Upper lobe of left lung (tissue), 6 donors: Measurements from ENCODE around the gene DNMT3L. TPM values are rescaled to one million over a fixed set of nuclear protein-coding genes. Genes with fewer than 3 reads are reported as not detected.
A peak's percentile ranks its signal among the peaks of the same experiment; 100 is the strongest.

Source experiments
- ATAC-seq, 2 donors: fragments of 200-7000 bp; cut with Tn5 transposase; one replicate each; pipeline ENCODE4 v1.9.1; 2022; ENCODE audit warnings: mild to moderate bottlenecking in 2 of 2, moderate library complexity in 2 of 2; ENCODE audit not compliant: low FRiP score in 2 of 2
- DNase-seq, 2 donors: peaks; one replicate each; pipeline ENCODE4 v3.0.0-alpha.2; 2019 to 2020
- H3K27ac ChIP-seq, 4 donors: fragments of 200-600 bp; sonication (generic); one replicate each; pipeline ENCODE4 v1.5.1; 2016 to 2019
- H3K27me3 ChIP-seq, 4 donors: fragments of 200-600 bp; sonication (generic); one replicate each; pipeline ENCODE4 v1.5.1; 2017 to 2019
- H3K36me3 ChIP-seq, 4 donors: fragments of 200-600 bp; sonication (generic); one replicate each; pipeline ENCODE4 v1.5.1; 2016 to 2019
- H3K4me1 ChIP-seq, 4 donors: fragments of 200-600 bp; sonication (generic); one replicate each; pipeline ENCODE4 v1.5.1; 2018 to 2019
- H3K4me3 ChIP-seq, 4 donors: fragments of 200-600 bp; sonication (generic); one replicate each; pipeline ENCODE4 v1.5.1; 2017 to 2019; ENCODE audit warnings: mild to moderate bottlenecking in 2 of 4, moderate library complexity in 1 of 4
- H3K9me3 ChIP-seq, 4 donors: fragments of 200-600 bp; sonication (generic); one replicate each; pipeline ENCODE4 v1.5.1; 2018 to 2019
- EP300 ChIP-seq, 4 donors: sonication (generic); formaldehyde crosslinking; IDR thresholded peaks; one replicate each; pipeline ENCODE4 v1.5.1; 2017; ENCODE audit warnings: antibody characterized with exemption in 4 of 4, control low read depth in 2 of 4
- POLR2A ChIP-seq, 4 donors: fragments of 450-650 bp; IDR thresholded peaks; one replicate each; pipeline ENCODE4 v1.5.1; 2016 to 2017; ENCODE audit warnings: antibody characterized with exemption in 4 of 4, mild to moderate bottlenecking in 2 of 4
- POLR2AphosphoS5 ChIP-seq, 2 donors: sonication (generic); formaldehyde crosslinking; IDR thresholded peaks; one replicate each; pipeline ENCODE4 v1.5.1; 2017; ENCODE audit warnings: antibody characterized with exemption in 2 of 2
- WGBS, 2 donors: methylation state at CpG; one replicate each; pipeline ENCODE4 v1.1.5; 2017 to 2018; 5-methylcytosine and 5-hydroxymethylcytosine counted together
- total RNA-seq, 6 donors: library from RNA; depleted of rRNA in 4 of 6; stranded (reverse); fragments of >200 nt in 4 of 6; gene quantifications; one replicate each; pipeline versions ENCODE4 v1.1.0 to v1.2.1, GENCODE V29; 2016 to 2021
- TF ChIP-seq, protein P1 (sequence below), 6 experiments: fragments of 450-650 bp in 4 of 6; fragments of 200-600 bp in 2 of 6; sonication (generic) in 2 of 6; IDR thresholded peaks; one replicate each; pipeline ENCODE4 v1.5.1; 2016 to 2019; ENCODE audit warnings: antibody characterized with exemption in 6 of 6
- donor health status: DM: no; HTN: no; CAD: no; lungs with moderate emphysema.
- donor health status: DM: no; HTN: yes; CAD: no; lungs with severe emphysema.

The DNMT3L gene
- total RNA-seq, 6 donors from 2014 or later: not detected

DNA sequence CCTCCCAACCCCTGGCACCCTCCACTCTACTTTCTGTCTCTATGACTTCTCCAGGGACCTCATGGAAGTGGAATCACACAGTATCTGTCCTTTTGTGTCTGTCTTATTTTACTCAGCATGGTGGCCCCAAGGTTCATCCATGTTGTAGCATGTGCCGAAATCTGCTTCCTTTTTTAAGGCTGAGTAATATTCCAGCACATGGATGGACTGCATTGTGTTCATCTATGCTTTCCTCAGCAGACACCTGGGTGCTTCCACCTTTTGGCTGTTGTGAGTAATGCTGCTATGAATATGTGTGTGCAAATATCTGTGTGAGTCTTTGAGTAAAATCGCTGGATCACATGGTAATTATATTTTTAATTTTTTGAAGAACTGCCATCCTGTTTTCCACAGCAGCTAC is 36.6 kb upstream of the DNMT3L start:
- H3K36me3 ChIP-seq: no peaks in the 10 kb centered on the region
- H3K27me3 ChIP-seq: no peaks in the 10 kb centered on the region
- no peak for DNase-seq
- H3K4me3 ChIP-seq: no peak overlapping the region
- no peaks in the 10 kb centered on the region for H3K9me3 ChIP-seq
- no peak for ATAC-seq
- peak overlapping the region in 2 of 4 donors; percentile 28 to 49 for H3K27ac ChIP-seq
- TF ChIP-seq, protein P1, sequence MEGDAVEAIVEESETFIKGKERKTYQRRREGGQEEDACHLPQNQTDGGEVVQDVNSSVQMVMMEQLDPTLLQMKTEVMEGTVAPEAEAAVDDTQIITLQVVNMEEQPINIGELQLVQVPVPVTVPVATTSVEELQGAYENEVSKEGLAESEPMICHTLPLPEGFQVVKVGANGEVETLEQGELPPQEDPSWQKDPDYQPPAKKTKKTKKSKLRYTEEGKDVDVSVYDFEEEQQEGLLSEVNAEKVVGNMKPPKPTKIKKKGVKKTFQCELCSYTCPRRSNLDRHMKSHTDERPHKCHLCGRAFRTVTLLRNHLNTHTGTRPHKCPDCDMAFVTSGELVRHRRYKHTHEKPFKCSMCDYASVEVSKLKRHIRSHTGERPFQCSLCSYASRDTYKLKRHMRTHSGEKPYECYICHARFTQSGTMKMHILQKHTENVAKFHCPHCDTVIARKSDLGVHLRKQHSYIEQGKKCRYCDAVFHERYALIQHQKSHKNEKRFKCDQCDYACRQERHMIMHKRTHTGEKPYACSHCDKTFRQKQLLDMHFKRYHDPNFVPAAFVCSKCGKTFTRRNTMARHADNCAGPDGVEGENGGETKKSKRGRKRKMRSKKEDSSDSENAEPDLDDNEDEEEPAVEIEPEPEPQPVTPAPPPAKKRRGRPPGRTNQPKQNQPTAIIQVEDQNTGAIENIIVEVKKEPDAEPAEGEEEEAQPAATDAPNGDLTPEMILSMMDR (IDR thresholded peaks at IDR 0.05): no peak
- TF ChIP-seq EP300 (IDR thresholded peaks at IDR 0.05) (no peak), POLR2AphosphoS5 (IDR thresholded peaks at IDR 0.05) (no peak), POLR2A (IDR thresholded peaks at IDR 0.05) (no peak)
- peaks cover 36 to 57% (median 43%) of the 10 kb centered on the region in 4 donors for H3K4me1 ChIP-seq
- 89 to 97% methylated on average over 2 of the region's 2 CpGs for WGBS, 2 donors

GRCh38 chr21:44297525-44298290 is 36.0 kb upstream of the DNMT3L start:
- TF ChIP-seq, protein P1 (IDR thresholded peaks at IDR 0.05): peak; percentile 59 to 87 (median 85)
- TF ChIP-seq POLR2AphosphoS5 (IDR thresholded peaks at IDR 0.05) (peak in 1 of 2 donors; percentile 27), EP300 (IDR thresholded peaks at IDR 0.05) (no peak), POLR2A (IDR thresholded peaks at IDR 0.05) (no peak)
- H3K27me3 ChIP-seq: no peaks in the 10 kb centered on the region
- H3K27ac ChIP-seq: peak overlapping the region in 2 of 4 donors; percentile 28 to 49
- no peak overlapping the region for H3K4me3 ChIP-seq
- DNase-seq (peak; percentile 84 to 89), ATAC-seq (peak; percentile 72 to 78)
- H3K4me1 ChIP-seq: peaks cover 33 to 53% (median 38%) of the 10 kb centered on the region in 4 donors
- 28 to 37% methylated on average over 15 to 20 of the region's 22 CpGs for WGBS, 2 donors
- H3K9me3 ChIP-seq: no peaks in the 10 kb centered on the region
- H3K36me3 ChIP-seq: no peaks in the 10 kb centered on the region

DNA sequence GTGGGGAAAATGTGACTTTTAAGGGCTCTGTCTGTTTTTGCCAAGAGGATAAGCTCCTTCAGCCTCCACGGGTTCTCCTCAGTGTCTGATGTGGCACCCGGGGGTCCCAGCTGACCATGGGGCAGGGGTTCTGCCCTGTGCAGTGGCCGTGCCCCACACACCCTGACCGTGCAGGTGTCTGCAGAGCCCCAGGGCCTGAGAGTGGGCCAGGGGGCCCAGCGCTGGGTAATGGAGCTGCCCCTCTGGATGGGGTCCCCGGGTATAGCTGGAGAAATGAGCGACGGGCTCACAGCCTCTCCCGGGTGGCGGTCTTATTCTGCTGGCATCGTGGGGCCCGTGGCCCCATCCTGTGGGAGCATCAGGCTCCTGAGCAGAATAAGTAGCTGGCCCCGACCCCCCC is 35.2 kb upstream of the DNMT3L start:
- peaks cover 25 to 45% (median 30%) of the 10 kb centered on the region in 4 donors for H3K4me1 ChIP-seq
- no peaks in the 10 kb centered on the region for H3K27me3 ChIP-seq
- no peaks in the 10 kb centered on the region for H3K9me3 ChIP-seq
- ATAC-seq (no peak), DNase-seq (peak in 1 of 2 donors; percentile 69)
- no peak overlapping the region for H3K4me3 ChIP-seq
- no peaks in the 10 kb centered on the region for H3K36me3 ChIP-seq
- no peak overlapping the region for H3K27ac ChIP-seq
- TF ChIP-seq EP300 (IDR thresholded peaks at IDR 0.05) (no peak), POLR2AphosphoS5 (IDR thresholded peaks at IDR 0.05) (no peak), POLR2A (IDR thresholded peaks at IDR 0.05) (no peak)
- TF ChIP-seq, protein P1 (IDR thresholded peaks at IDR 0.05): no peak
- WGBS, 2 donors: 67 to 81% methylated on average over 3 to 12 of the region's 13 CpGs

DNA sequence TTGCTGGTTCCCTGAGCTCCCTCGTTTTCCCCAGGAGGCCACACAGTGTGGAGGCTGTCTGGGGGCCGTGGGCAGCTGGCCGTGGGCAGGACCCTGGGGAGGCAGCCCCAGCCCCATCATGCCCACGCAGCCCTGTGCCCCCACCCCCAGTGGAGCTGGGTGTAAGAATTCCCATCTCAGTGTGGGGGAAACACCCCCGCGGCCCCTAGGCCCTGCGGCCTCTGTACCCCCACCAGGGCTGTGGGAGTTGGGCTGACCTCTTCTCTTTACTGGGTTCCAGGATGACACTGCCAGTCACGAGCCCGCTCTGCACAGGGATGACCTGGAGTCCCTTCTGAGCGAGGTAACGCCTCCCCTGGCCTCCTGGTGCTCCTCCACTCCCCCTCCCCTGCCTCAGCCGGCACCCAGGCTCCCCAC is 34.4 kb upstream of the DNMT3L start:
- ATAC-seq (no peak), DNase-seq (peak in 1 of 2 donors; percentile 74)
- H3K4me3 ChIP-seq: no peak overlapping the region
- H3K36me3 ChIP-seq: no peaks in the 10 kb centered on the region
- H3K9me3 ChIP-seq: no peaks in the 10 kb centered on the region
- no peak overlapping the region for H3K27ac ChIP-seq
- 70 to 77% methylated on average over 2 to 9 of the region's 12 CpGs for WGBS, 2 donors
- TF ChIP-seq EP300 (IDR thresholded peaks at IDR 0.05) (no peak), POLR2A (IDR thresholded peaks at IDR 0.05) (no peak), POLR2AphosphoS5 (IDR thresholded peaks at IDR 0.05) (no peak)
- TF ChIP-seq, protein P1 (IDR thresholded peaks at IDR 0.05): no peak
- no peaks in the 10 kb centered on the region for H3K27me3 ChIP-seq
- H3K4me1 ChIP-seq: peaks cover 17 to 37% (median 22%) of the 10 kb centered on the region in 4 donors
